Omental fat pad (tissue), 4 donors: ENCODE measurements around the gene EBF3. TPM values are rescaled to one million over a fixed set of nuclear protein-coding genes. Genes with fewer than 3 reads are reported as not detected.

Experiments used
- ATAC-seq: fragments of 150-250 bp; one replicate; pipeline ENCODE4 v1.9.1; 2016; ENCODE audit warnings: mild to moderate bottlenecking, moderate library complexity; ENCODE audit not compliant: low FRiP score
- DNase-seq: peaks from one replicate; pipeline ENCODE4 v3.0.0-alpha.2; 2019; ENCODE audit warnings: low spot score
- total RNA-seq, 4 donors: library from RNA; depleted of rRNA; stranded (reverse); fragments of >200 nt; gene quantifications; one replicate each; pipeline ENCODE4 v1.1.0, GENCODE V29; 2016
- TF ChIP-seq, protein P1 (sequence below), 3 donors: fragments of 450-650 bp; IDR thresholded peaks; one replicate each; pipeline ENCODE4 v1.5.1; 2016 to 2017; ENCODE audit warnings: antibody characterized with exemption in 3 of 3, mild to moderate bottlenecking in 3 of 3, moderate library complexity in 2 of 3

The EBF3 gene
- total RNA-seq, 4 donors from 2014 or later, result 4.0 to 50.8 (median 18.8) TPM

DNA sequence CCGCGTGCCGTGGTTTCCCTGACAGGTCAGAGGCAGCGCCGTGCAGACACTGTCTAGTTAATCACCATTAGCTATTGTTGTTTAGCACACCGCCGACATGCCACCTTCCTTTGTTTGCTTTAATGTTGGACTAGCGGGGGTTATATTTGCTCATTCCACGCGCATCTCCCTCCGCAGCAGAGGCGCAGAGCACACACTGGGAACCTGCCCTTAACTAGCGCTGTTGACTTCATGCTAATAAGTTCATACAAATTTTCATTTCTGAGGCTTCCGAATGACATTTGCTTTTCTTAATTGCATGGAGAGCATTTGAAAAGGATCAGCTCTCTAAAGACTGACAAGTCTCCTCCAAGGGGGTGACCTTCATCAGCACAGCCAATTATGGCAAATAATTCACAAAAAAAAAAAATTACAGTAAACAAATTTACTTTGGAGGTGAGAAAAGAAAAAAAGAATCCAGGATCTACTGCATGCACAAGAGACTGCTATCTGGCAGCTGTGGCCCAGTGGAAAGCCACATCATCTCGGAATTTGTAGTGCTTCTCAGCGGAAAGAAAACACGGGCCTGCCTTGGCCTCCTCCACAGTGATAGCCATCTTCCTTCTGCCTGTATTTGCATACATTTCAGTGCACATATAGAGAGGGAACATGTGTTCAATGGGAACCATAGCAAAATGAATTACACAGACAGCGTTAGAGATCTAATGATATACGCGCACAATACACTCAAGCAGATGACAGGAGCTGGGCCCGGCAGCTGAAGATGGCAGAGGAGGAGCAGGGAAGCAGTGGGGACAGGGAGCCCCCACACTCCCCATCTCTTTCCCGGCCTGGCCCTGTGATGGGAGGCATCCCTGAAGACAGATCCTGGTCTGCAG, 94.2 kb downstream of the EBF3 start:
- TF ChIP-seq, protein P1, sequence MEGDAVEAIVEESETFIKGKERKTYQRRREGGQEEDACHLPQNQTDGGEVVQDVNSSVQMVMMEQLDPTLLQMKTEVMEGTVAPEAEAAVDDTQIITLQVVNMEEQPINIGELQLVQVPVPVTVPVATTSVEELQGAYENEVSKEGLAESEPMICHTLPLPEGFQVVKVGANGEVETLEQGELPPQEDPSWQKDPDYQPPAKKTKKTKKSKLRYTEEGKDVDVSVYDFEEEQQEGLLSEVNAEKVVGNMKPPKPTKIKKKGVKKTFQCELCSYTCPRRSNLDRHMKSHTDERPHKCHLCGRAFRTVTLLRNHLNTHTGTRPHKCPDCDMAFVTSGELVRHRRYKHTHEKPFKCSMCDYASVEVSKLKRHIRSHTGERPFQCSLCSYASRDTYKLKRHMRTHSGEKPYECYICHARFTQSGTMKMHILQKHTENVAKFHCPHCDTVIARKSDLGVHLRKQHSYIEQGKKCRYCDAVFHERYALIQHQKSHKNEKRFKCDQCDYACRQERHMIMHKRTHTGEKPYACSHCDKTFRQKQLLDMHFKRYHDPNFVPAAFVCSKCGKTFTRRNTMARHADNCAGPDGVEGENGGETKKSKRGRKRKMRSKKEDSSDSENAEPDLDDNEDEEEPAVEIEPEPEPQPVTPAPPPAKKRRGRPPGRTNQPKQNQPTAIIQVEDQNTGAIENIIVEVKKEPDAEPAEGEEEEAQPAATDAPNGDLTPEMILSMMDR (IDR thresholded peaks at IDR 0.05), result no peak
- no peak for ATAC-seq

DNA sequence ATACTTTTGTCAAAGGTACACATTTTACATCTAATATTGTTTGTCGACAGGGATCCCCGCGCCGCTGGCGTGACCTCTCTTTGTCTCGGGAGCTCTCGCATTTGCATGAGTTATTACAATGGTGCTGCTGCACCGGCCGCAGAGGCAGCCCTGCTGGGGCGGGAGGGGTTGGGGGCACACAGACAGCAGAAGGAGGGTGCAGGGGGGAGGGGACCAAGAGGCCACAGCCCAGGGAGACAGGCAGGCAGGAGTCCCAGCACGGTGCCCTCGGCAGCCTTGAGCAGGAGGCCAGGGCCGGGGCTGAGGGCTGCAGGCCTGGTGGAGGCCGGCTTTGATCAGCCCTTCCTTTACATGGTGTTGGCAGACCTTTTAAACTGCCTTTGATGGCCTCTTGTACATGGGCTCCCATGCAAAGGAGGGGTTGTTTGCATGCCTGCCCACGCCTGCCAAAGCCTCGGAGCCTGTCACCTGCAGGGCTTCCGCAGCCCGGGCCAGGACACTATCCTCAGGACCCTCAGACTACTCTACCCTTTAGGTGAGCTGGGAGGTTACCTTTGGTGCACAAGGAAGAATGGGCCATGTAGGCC, 95.5 kb downstream of the EBF3 start:
- TF ChIP-seq, protein P1 (IDR thresholded peaks at IDR 0.05), result no peak
- DNase-seq, result no peak
- ATAC-seq, result no peak

More for the DNA sequence above, 94.2 kb downstream of the EBF3 start:
- DNase-seq, result no peak

- no peak for DNase-seq
- no peak for ATAC-seq
Observed at GRCh38 chr10:129867631-129868179, 96.4 kb downstream of the EBF3 start.

GRCh38 chr10:129866894-129867293, 97.2 kb downstream of the EBF3 start:
- no peak for DNase-seq
- TF ChIP-seq, protein P1 (IDR thresholded peaks at IDR 0.05), result no peak
- no peak for ATAC-seq

More at GRCh38 chr10:129867631-129868179, 96.4 kb downstream of the EBF3 start:
- TF ChIP-seq, protein P1 (IDR thresholded peaks at IDR 0.05), result no peak

GRCh38 chr10:129865960-129866359, 98.1 kb downstream of the EBF3 start:
- ATAC-seq (no peak), DNase-seq (no peak)
- TF ChIP-seq, protein P1 (IDR thresholded peaks at IDR 0.05), result no peak

DNA sequence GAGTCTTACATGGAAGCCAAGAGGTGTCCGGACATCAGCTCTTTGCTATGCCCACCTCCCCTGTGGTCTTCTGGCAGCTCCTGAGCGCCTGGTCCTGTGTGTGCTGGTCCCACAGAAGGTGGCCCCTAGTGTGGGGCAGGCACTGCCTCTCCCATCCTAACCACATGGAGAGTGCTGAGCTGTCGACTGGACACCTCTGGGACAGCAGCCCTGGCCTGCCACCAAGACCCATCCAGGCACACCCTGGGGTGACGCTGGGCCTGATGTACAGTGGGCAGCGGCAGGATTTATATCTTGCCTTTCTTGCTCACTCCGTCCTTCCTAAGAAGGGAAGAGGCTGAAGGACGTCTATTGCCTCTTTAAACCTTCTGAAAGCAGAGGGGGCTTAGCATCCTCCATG, 98.7 kb downstream of the EBF3 start:
- ATAC-seq (no peak), DNase-seq (no peak)
- TF ChIP-seq, protein P1 (IDR thresholded peaks at IDR 0.05), result no peak
